ENCODE measurements around the gene MCTP1.

- TF ChIP-seq ZNF384 (IDR thresholded peaks at IDR 0.05) (no peak), ELF4 (IDR thresholded peaks at IDR 0.05) (no peak), BHLHE40 (IDR thresholded peaks at IDR 0.05; ENCODE audit: borderline replicate concordance) (no peak), TARDBP (IDR thresholded peaks at IDR 0.05) (no peak), FOXM1 (IDR thresholded peaks at IDR 0.05; ENCODE audit: borderline replicate concordance) (no peak), SP1 (IDR thresholded peaks at IDR 0.05) (no peak), SUZ12 (IDR thresholded peaks at IDR 0.05) (no peak), FOXK2 (IDR thresholded peaks at IDR 0.05) (no peak), FOXA1 (IDR thresholded peaks at IDR 0.05) (no peak), PKNOX1 (IDR thresholded peaks at IDR 0.05) (peak; percentile 92), HDGF (IDR thresholded peaks at IDR 0.05; ENCODE audit: borderline replicate concordance) (no peak), NFRKB (IDR thresholded peaks at IDR 0.05) (no peak), L3MBTL2 (conservative IDR thresholded peaks at IDR 0.05) (no peak), ARNT (IDR thresholded peaks at IDR 0.05) (no peak)
These were observed 381.2 kb downstream of the MCTP1 start for GRCh38 chr5:94903726-94904125.
